Neuronal stem cell (in vitro differentiated cells): Measurements from ENCODE around the gene FBXW9.

Source experiments
- DNase-seq: peaks from one replicate; pipeline ENCODE4 v3.0.0-alpha.2; 2013; ENCODE audit warnings: low spot score
- H2AFZ ChIP-seq: one replicate; pipeline ENCODE4 v1.6.1; 2013; ENCODE audit warnings: mild to moderate bottlenecking, low read length, inconsistent platforms
- H2AK5ac ChIP-seq: 2 replicates; pipeline ENCODE4 v1.6.1; 2013; ENCODE audit warnings: low read depth, mild to moderate bottlenecking, inconsistent platforms, low read length, moderate library complexity, mixed read lengths
- H2BK120ac ChIP-seq: 2 replicates; pipeline ENCODE4 v1.6.1; 2013; ENCODE audit warnings: low read depth, mild to moderate bottlenecking, inconsistent platforms, low read length, moderate library complexity, mixed read lengths
- H2BK12ac ChIP-seq: one replicate; pipeline ENCODE4 v1.6.1; 2013; ENCODE audit warnings: low read length, inconsistent platforms
- H2BK15ac ChIP-seq: 2 replicates; pipeline ENCODE4 v1.6.1; 2013; ENCODE audit warnings: mild to moderate bottlenecking, low read length, inconsistent platforms, mixed read lengths
- H2BK5ac ChIP-seq: one replicate; pipeline ENCODE4 v1.6.1; 2013; ENCODE audit warnings: inconsistent platforms, mild to moderate bottlenecking, low read length, moderate library complexity
- H3K14ac ChIP-seq: one replicate; pipeline ENCODE4 v1.6.1; 2013; ENCODE audit warnings: low read length, inconsistent platforms
- H3K18ac ChIP-seq: 2 replicates; pipeline ENCODE4 v1.6.1; 2013; ENCODE audit warnings: low read length, inconsistent platforms
- H3K23ac ChIP-seq: 2 replicates; pipeline ENCODE4 v1.6.1; 2013; ENCODE audit warnings: low read depth, mild to moderate bottlenecking, mixed read lengths, low read length, inconsistent platforms; ENCODE audit not compliant: poor library complexity
- H3K27ac ChIP-seq: replicated peaks from 3 replicates; pipeline ENCODE4 v1.5.1; 2013; ENCODE audit warnings: low read length, inconsistent platforms
- H3K27me3 ChIP-seq, 3 experiments: 2 replicates each; pipeline ENCODE4 v1.6.1; 2013; ENCODE audit warnings: low read length in 3 of 3, mild to moderate bottlenecking in 2 of 3, inconsistent platforms in 1 of 3, low read depth in 1 of 3, mixed read lengths in 1 of 3, moderate library complexity in 1 of 3; ENCODE audit not compliant: control insufficient read depth in 3 of 3, insufficient read depth in 3 of 3
- H3K36me3 ChIP-seq, 2 donors: replicated peaks in 1 of 2; 2 replicates each; pipeline ENCODE4 v1.6.1; 2013; ENCODE audit warnings: low read length in 2 of 2; ENCODE audit not compliant: control insufficient read depth in 2 of 2, insufficient read depth in 2 of 2
- H3K4ac ChIP-seq: 2 replicates; pipeline ENCODE4 v1.6.1; 2013; ENCODE audit warnings: inconsistent platforms, mild to moderate bottlenecking, low read length, moderate library complexity
- H3K4me1 ChIP-seq, 2 donors: 1 replicate in 1 of 2; 2 replicates in 1 of 2; pipeline ENCODE4 v1.6.1; 2013; ENCODE audit warnings: low read length in 2 of 2, low read depth in 1 of 2; ENCODE audit not compliant: control insufficient read depth in 2 of 2, insufficient read depth in 1 of 2
- H3K4me2 ChIP-seq: one replicate; pipeline ENCODE4 v1.6.1; 2013; ENCODE audit warnings: mild to moderate bottlenecking, low read length, inconsistent platforms; ENCODE audit not compliant: insufficient read depth, poor library complexity, severe bottlenecking
- H3K4me3 ChIP-seq, 2 donors: 2 replicates each; pipeline ENCODE4 v1.5.1; 2013; ENCODE audit warnings: low read length in 2 of 2, mild to moderate bottlenecking in 2 of 2, inconsistent platforms in 1 of 2, moderate library complexity in 1 of 2
- H3K79me1 ChIP-seq: one replicate; pipeline ENCODE4 v1.6.1; 2013; ENCODE audit warnings: low read depth, mild to moderate bottlenecking, inconsistent platforms, low read length, moderate library complexity
- H3K9ac ChIP-seq: one replicate; pipeline ENCODE4 v1.6.1; 2013; ENCODE audit warnings: mild to moderate bottlenecking, low read depth, low read length, inconsistent platforms; ENCODE audit not compliant: poor library complexity
- H3K9me3 ChIP-seq, 2 donors: replicated peaks in 1 of 2; 2 replicates each; pipeline versions ENCODE3 to v1.6.1; 2013; ENCODE audit warnings: low read length in 2 of 2, mild to moderate bottlenecking in 2 of 2, inconsistent platforms in 1 of 2, low read depth in 1 of 2, mixed read lengths in 1 of 2, moderate library complexity in 1 of 2; ENCODE audit not compliant: control insufficient read depth in 2 of 2, insufficient read depth in 1 of 2
- H4K8ac ChIP-seq: one replicate; pipeline ENCODE4 v1.6.1; 2013; ENCODE audit warnings: low read depth, mild to moderate bottlenecking, inconsistent platforms, low read length, moderate library complexity
- H4K91ac ChIP-seq: one replicate; pipeline ENCODE4 v1.6.1; 2013; ENCODE audit warnings: low read length, low read depth, mild to moderate bottlenecking, inconsistent platforms; ENCODE audit not compliant: poor library complexity
- whole genome bisulfite sequencing, 2 donors: extraction: QIAGEN DNeasy Blood & Tissue Kit; methylation state at CpG; one replicate each; pipeline ENCODE4 v1.1.7; 2013; ENCODE audit warnings: missing lambda C conversion rate in 2 of 2, mixed read lengths in 1 of 2; ENCODE audit not compliant: insufficient read length in 2 of 2, insufficient replicate concordance in 1 of 2; ENCODE audit errors: extremely low coverage in 2 of 2; 5-methylcytosine and 5-hydroxymethylcytosine counted together

The FBXW9 gene

GRCh38 chr19:12706332-12706718 lies 9.9 kb upstream of the FBXW9 start:
- Histone ChIP-seq H3K27ac (no peak overlapping the region), H3K79me1 (peaks cover 12% of the 10 kb centered on the region), H3K4me3 (peak overlapping the region in 1 of 2 donors; percentile 42), H2BK5ac (no peak overlapping the region), H3K36me3 (peaks cover 62 to 96% of the 10 kb centered on the region in 2 donors), H3K9me3 (peaks cover 0 to 2% of the 10 kb centered on the region in 2 donors), H3K14ac (no peak overlapping the region), H3K18ac (no peak overlapping the region), H2BK12ac (no peak overlapping the region), H3K23ac (peak overlapping the region; percentile 65), H4K8ac (no peak overlapping the region), H2AK5ac (no peak overlapping the region), H2AFZ (no peak overlapping the region), H3K4me2 (no peak overlapping the region), H2BK15ac (no peak overlapping the region), H3K9ac (no peak overlapping the region), H3K27me3 (no peaks in the 10 kb centered on the region), H3K4me1 (peaks cover 0 to 7% of the 10 kb centered on the region in 2 donors), H2BK120ac (peak overlapping the region; percentile 28), H3K4ac (no peak overlapping the region), H4K91ac (no peak overlapping the region)
- WGBS, 2 donors, result no CpG with 5 or more reads among the region's 13 CpGs
- DNase-seq, result no peak

DNA sequence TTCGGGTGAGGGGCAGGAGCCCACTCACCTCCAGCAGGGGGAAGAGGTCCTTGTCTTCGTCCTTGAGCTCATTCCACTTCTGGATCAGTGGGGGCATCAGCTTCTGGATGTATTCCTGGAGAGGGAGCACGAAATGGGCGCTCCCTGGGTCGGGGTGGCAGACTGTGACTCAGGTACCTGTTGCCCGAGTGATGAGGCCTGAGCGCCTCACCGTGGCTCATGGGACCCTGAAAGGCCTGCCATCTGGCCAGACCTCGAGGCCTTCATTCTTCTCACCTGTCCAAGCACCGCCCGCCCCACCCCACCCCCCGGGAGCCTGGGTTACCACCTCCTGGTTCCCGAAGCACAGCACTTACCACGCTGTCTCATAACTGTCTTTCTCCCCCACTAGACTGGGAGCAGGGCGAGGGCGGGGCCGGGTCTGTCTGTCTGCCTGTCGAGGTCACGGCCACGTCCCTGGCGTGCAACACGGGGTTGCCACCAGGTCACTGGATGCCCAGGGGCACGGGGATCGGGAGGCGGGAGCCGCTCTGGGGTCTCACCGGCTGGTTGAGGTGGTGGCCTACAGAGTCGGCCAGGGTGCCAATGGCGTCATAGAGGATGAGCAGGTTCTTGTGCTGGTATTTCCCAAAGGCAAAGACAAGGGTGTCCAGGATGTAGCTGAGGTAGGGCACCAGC lies 9.4 kb upstream of the FBXW9 start:
- H3K4me1 ChIP-seq, result peaks cover 0 to 7% of the 10 kb centered on the region in 2 donors
- H3K27ac ChIP-seq, result no peak overlapping the region
- H4K91ac ChIP-seq, result no peak overlapping the region
- H2BK120ac ChIP-seq, result no peak overlapping the region
- peak overlapping the region; percentile 23 for H3K4ac ChIP-seq
- no peak overlapping the region for H3K9ac ChIP-seq
- H3K14ac ChIP-seq, result no peak overlapping the region
- H2BK12ac ChIP-seq, result peak overlapping the region; percentile 30
- no peak overlapping the region for H3K4me3 ChIP-seq
- no peak for DNase-seq
- H2AFZ ChIP-seq, result no peak overlapping the region
- H4K8ac ChIP-seq, result no peak overlapping the region
- H3K18ac ChIP-seq, result no peak overlapping the region
- H3K27me3 ChIP-seq, result no peaks in the 10 kb centered on the region
- H2BK5ac ChIP-seq, result no peak overlapping the region
- H3K23ac ChIP-seq, result peak overlapping the region; percentile 73
- peaks cover 9% of the 10 kb centered on the region for H3K79me1 ChIP-seq
- no peak overlapping the region for H2BK15ac ChIP-seq
- no peak overlapping the region for H3K4me2 ChIP-seq
- peaks cover 0 to 2% of the 10 kb centered on the region in 2 donors for H3K9me3 ChIP-seq
- peaks cover 64 to 97% of the 10 kb centered on the region in 2 donors for H3K36me3 ChIP-seq
- WGBS, 2 donors, result no CpG with 5 or more reads among the region's 29 CpGs
- H2AK5ac ChIP-seq, result no peak overlapping the region

GRCh38 chr19:12705169-12705568 lies 8.7 kb upstream of the FBXW9 start:
- Histone ChIP-seq H2BK5ac (no peak overlapping the region), H3K18ac (no peak overlapping the region), H3K4me1 (peaks cover 0 to 7% of the 10 kb centered on the region in 2 donors), H3K9ac (peak overlapping the region; percentile 84), H2BK12ac (peak overlapping the region; percentile 30), H2BK120ac (no peak overlapping the region), H4K8ac (peak overlapping the region; percentile 82), H3K4me3 (peak overlapping the region in 1 of 2 donors; percentile 37), H3K27me3 (no peaks in the 10 kb centered on the region), H3K14ac (no peak overlapping the region), H3K36me3 (peaks cover 63 to 96% of the 10 kb centered on the region in 2 donors), H4K91ac (no peak overlapping the region), H3K4ac (no peak overlapping the region), H3K4me2 (no peak overlapping the region), H2BK15ac (no peak overlapping the region), H3K23ac (peak overlapping the region; percentile 73), H3K9me3 (peaks cover 0 to 2% of the 10 kb centered on the region in 2 donors), H2AFZ (no peak overlapping the region), H2AK5ac (peak overlapping the region; percentile 40), H3K27ac (no peak overlapping the region), H3K79me1 (peaks cover 9% of the 10 kb centered on the region)
- DNase-seq, result no peak
- no CpG with 5 or more reads among the region's 13 CpGs for WGBS, 2 donors

DNA sequence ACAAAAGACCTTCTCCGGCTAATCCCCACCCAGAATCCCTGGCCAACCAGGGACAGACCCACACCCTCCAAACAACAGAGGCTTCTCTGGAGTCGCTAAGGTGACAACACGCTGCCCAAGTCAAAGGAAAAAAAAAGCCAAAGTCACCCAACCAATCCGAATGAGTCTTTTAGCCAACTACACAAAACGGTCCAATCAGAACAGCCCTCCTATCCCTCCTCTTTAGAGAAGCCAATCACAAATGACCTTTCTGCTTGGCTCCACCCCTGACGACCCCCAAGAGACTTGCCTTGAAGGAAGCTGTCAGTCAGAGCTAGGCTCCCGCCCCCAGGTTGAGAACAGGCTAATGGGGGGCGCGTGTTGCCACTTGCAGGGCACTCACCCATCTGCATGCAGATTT lies 6.6 kb upstream of the FBXW9 start:
- Histone ChIP-seq H3K79me1 (peaks cover 9% of the 10 kb centered on the region), H3K4me1 (peaks cover 0 to 7% of the 10 kb centered on the region in 2 donors), H4K91ac (no peak overlapping the region), H2BK15ac (no peak overlapping the region), H2BK5ac (no peak overlapping the region), H2BK12ac (no peak overlapping the region), H3K9me3 (peaks cover 0 to 2% of the 10 kb centered on the region in 2 donors), H3K4me3 (no peak overlapping the region), H2BK120ac (no peak overlapping the region), H3K18ac (no peak overlapping the region), H3K23ac (no peak overlapping the region), H3K9ac (no peak overlapping the region), H3K27ac (peak overlapping the region; percentile 75), H4K8ac (no peak overlapping the region), H3K27me3 (no peaks in the 10 kb centered on the region), H3K4ac (no peak overlapping the region), H3K4me2 (no peak overlapping the region), H2AFZ (no peak overlapping the region), H2AK5ac (no peak overlapping the region), H3K36me3 (peaks cover 63 to 97% of the 10 kb centered on the region in 2 donors), H3K14ac (no peak overlapping the region)
- no CpG with 5 or more reads among the region's 9 CpGs for WGBS, 2 donors
- DNase-seq, result peak; percentile 85
